Measurements from ENCODE around the gene SYPL2. TPM values are rescaled to one million over a fixed set of nuclear protein-coding genes. Genes with fewer than 3 reads are reported as not detected.
A peak's percentile ranks its signal among the peaks of the same experiment; 100 is the strongest.
"Not testable (repeated sequence)": the region's sequence is repeated elsewhere in the genome, so short reads cannot be mapped to it uniquely, and the experiment has no call there.

The SYPL2 gene
- polyA plus RNA-seq, 1 donor: 0.60 TPM

- WGBS (ENCODE audit: insufficient coverage, low lambda C conversion rate): 20% methylated on average over 1 of the region's 1 CpG
- H3K27me3 ChIP-seq (ENCODE audit: control insufficient read depth, insufficient read depth, low read length): peaks cover 22% of the 10 kb centered on the region
- DNase-seq: no peak
- H3K9me3 ChIP-seq (ENCODE audit: control insufficient read depth, low read depth, low read length): no peaks in the 10 kb centered on the region
- H3K36me3 ChIP-seq (ENCODE audit: control insufficient read depth, insufficient read depth, low read length): no peaks in the 10 kb centered on the region
- H3K27ac ChIP-seq (ENCODE audit: low read length): no peak overlapping the region
- no peaks in the 10 kb centered on the region for H3K4me1 ChIP-seq (ENCODE audit: control insufficient read depth, insufficient read depth, low read length)
- H3K4me3 ChIP-seq (ENCODE audit: low read length): no peak overlapping the region
These were observed 25.3 kb upstream of the SYPL2 start for GRCh38 chr1:109441069-109441468.

GRCh38 chr1:109443476-109443875 is 22.9 kb upstream of the SYPL2 start:
- no peaks in the 10 kb centered on the region for H3K36me3 ChIP-seq (ENCODE audit: control insufficient read depth, insufficient read depth, low read length)
- H3K27me3 ChIP-seq (ENCODE audit: control insufficient read depth, insufficient read depth, low read length): peaks cover 26% of the 10 kb centered on the region
- H3K4me3 ChIP-seq (ENCODE audit: low read length): no peak overlapping the region
- H3K27ac ChIP-seq (ENCODE audit: low read length): no peak overlapping the region
- no peaks in the 10 kb centered on the region for H3K9me3 ChIP-seq (ENCODE audit: control insufficient read depth, low read depth, low read length)
- no CpG with 5 or more reads among the region's 2 CpGs for WGBS (ENCODE audit: insufficient coverage, low lambda C conversion rate)
- DNase-seq: no peak
- H3K4me1 ChIP-seq (ENCODE audit: control insufficient read depth, insufficient read depth, low read length): no peaks in the 10 kb centered on the region

- Histone ChIP-seq H3K9me3 (ENCODE audit: control insufficient read depth, low read depth, low read length) (no peaks in the 10 kb centered on the region), H3K36me3 (ENCODE audit: control insufficient read depth, insufficient read depth, low read length) (no peaks in the 10 kb centered on the region), H3K4me1 (ENCODE audit: control insufficient read depth, insufficient read depth, low read length) (no peaks in the 10 kb centered on the region), H3K4me3 (ENCODE audit: low read length) (no peak overlapping the region), H3K27me3 (ENCODE audit: control insufficient read depth, insufficient read depth, low read length) (peaks cover 26% of the 10 kb centered on the region), H3K27ac (ENCODE audit: low read length) (no peak overlapping the region)
- no CpG with 5 or more reads among the region's 1 CpG for WGBS (ENCODE audit: insufficient coverage, low lambda C conversion rate)
- DNase-seq: no peak
These were observed 22.0 kb upstream of the SYPL2 start for GRCh38 chr1:109444346-109444745.

GRCh38 chr1:109445949-109446695 is 20.2 kb upstream of the SYPL2 start:
- peaks cover 30% of the 10 kb centered on the region for H3K27me3 ChIP-seq (ENCODE audit: control insufficient read depth, insufficient read depth, low read length)
- H3K9me3 ChIP-seq (ENCODE audit: control insufficient read depth, low read depth, low read length); H3K4me3 ChIP-seq (ENCODE audit: low read length); H3K27ac ChIP-seq (ENCODE audit: low read length); H3K36me3 ChIP-seq (ENCODE audit: control insufficient read depth, insufficient read depth, low read length); DNase-seq; H3K4me1 ChIP-seq (ENCODE audit: control insufficient read depth, insufficient read depth, low read length): not testable (repeated sequence)
- WGBS (ENCODE audit: insufficient coverage, low lambda C conversion rate): 55% methylated on average over 3 of the region's 11 CpGs

- no peaks in the 10 kb centered on the region for H3K4me1 ChIP-seq (ENCODE audit: control insufficient read depth, insufficient read depth, low read length)
- H3K9me3 ChIP-seq (ENCODE audit: control insufficient read depth, low read depth, low read length): no peaks in the 10 kb centered on the region
- H3K27ac ChIP-seq (ENCODE audit: low read length): no peak overlapping the region
- no peaks in the 10 kb centered on the region for H3K36me3 ChIP-seq (ENCODE audit: control insufficient read depth, insufficient read depth, low read length)
- no peak overlapping the region for H3K4me3 ChIP-seq (ENCODE audit: low read length)
- peaks cover 32% of the 10 kb centered on the region for H3K27me3 ChIP-seq (ENCODE audit: control insufficient read depth, insufficient read depth, low read length)
- 82% methylated on average over 4 of the region's 4 CpGs for WGBS (ENCODE audit: insufficient coverage, low lambda C conversion rate)
- DNase-seq: no peak
These were observed 18.8 kb upstream of the SYPL2 start for GRCh38 chr1:109447524-109447923.

DNA sequence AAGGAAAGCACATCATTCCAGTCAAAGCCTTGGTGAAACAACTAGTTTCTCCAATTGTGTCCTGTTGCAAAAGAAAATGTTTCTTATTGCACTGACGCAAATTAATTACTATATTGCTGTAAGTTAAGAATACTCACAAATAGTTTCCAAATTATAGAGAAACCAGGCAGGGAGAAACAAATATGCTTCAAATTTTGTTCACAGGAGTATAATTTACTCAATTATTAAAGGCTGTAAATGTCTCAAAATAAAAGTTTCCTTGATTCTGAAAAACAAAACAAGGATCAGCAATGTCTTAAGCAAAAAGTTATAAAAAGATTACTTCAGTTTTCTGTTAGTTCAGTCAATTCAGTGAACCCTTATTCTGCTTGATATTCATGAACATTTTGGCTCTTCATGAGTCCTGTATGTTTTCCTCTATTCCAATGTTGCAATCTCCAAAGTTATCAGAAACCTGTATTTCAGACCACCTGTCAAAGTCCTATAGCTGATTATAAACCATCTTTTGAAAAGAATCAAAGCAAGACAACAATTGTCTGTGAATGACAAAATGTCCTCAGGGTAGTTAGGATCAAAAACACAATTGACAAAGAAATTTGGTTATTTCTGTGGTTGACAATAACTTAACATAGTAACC is 11.7 kb upstream of the SYPL2 start:
- H3K4me3 ChIP-seq (ENCODE audit: low read length): no peak overlapping the region
- WGBS (ENCODE audit: insufficient coverage, low lambda C conversion rate): no CpG with 5 or more reads among the region's 1 CpG
- H3K36me3 ChIP-seq (ENCODE audit: control insufficient read depth, insufficient read depth, low read length): no peaks in the 10 kb centered on the region

GRCh38 chr1:109457819-109458218 is 8.5 kb upstream of the SYPL2 start:
- 100% methylated on average over 2 of the region's 4 CpGs for WGBS (ENCODE audit: insufficient coverage, low lambda C conversion rate)
- DNase-seq: no peak
- H3K27me3 ChIP-seq (ENCODE audit: control insufficient read depth, insufficient read depth, low read length): peaks cover 18% of the 10 kb centered on the region
- H3K36me3 ChIP-seq (ENCODE audit: control insufficient read depth, insufficient read depth, low read length): no peaks in the 10 kb centered on the region
- no peak overlapping the region for H3K4me3 ChIP-seq (ENCODE audit: low read length)
- H3K27ac ChIP-seq (ENCODE audit: low read length): no peak overlapping the region
- H3K9me3 ChIP-seq (ENCODE audit: control insufficient read depth, low read depth, low read length): no peaks in the 10 kb centered on the region
- no peaks in the 10 kb centered on the region for H3K4me1 ChIP-seq (ENCODE audit: control insufficient read depth, insufficient read depth, low read length)

More for the DNA sequence above, 11.7 kb upstream of the SYPL2 start:
- H3K27ac ChIP-seq (ENCODE audit: low read length): no peak overlapping the region
- H3K9me3 ChIP-seq (ENCODE audit: control insufficient read depth, low read depth, low read length): no peaks in the 10 kb centered on the region
- no peak for DNase-seq
- H3K4me1 ChIP-seq (ENCODE audit: control insufficient read depth, insufficient read depth, low read length): no peaks in the 10 kb centered on the region
- peaks cover 8% of the 10 kb centered on the region for H3K27me3 ChIP-seq (ENCODE audit: control insufficient read depth, insufficient read depth, low read length)

DNA sequence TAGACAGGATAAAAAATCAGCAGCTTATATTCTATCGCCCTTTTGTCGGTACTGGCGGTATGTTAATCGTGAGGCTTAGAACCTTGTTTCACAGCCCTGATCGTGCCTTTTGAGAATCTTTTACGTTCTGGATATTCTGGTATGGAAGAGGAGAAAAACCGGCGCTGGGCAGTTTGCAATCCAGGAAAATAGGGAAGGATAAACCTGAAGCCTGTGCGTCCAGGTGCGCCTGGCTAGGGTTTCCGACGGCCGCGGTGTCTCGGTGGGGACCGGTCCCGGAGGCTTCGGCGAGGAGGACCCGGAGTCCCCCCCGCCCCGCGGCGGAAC is 258 bp upstream of the SYPL2 start:
- no peak for DNase-seq
- H3K27ac ChIP-seq (ENCODE audit: low read length): no peak overlapping the region
- 0% methylated on average over 1 of the region's 24 CpGs for WGBS (ENCODE audit: insufficient coverage, low lambda C conversion rate)

GRCh38 chr1:109467301-109467777 is 993 bp downstream of the SYPL2 start:
- no peak overlapping the region for H3K4me3 ChIP-seq (ENCODE audit: low read length)
- H3K27me3 ChIP-seq (ENCODE audit: control insufficient read depth, insufficient read depth, low read length): peaks cover 82% of the 10 kb centered on the region
- H3K27ac ChIP-seq (ENCODE audit: low read length): no peak overlapping the region
- H3K4me1 ChIP-seq (ENCODE audit: control insufficient read depth, insufficient read depth, low read length): peaks cover 4% of the 10 kb centered on the region
- H3K36me3 ChIP-seq (ENCODE audit: control insufficient read depth, insufficient read depth, low read length): no peaks in the 10 kb centered on the region
- peaks cover 5% of the 10 kb centered on the region for H3K9me3 ChIP-seq (ENCODE audit: control insufficient read depth, low read depth, low read length)
- DNase-seq: no peak
- WGBS (ENCODE audit: insufficient coverage, low lambda C conversion rate): 38% methylated on average over 2 of the region's 23 CpGs

More for the DNA sequence above, 258 bp upstream of the SYPL2 start:
- H3K36me3 ChIP-seq (ENCODE audit: control insufficient read depth, insufficient read depth, low read length): no peaks in the 10 kb centered on the region
- H3K4me1 ChIP-seq (ENCODE audit: control insufficient read depth, insufficient read depth, low read length): peaks cover 4% of the 10 kb centered on the region
- peak overlapping the region; percentile 7 for H3K4me3 ChIP-seq (ENCODE audit: low read length)
- H3K9me3 ChIP-seq (ENCODE audit: control insufficient read depth, low read depth, low read length): peaks cover 5% of the 10 kb centered on the region
- H3K27me3 ChIP-seq (ENCODE audit: control insufficient read depth, insufficient read depth, low read length): peaks cover 80% of the 10 kb centered on the region

DNA sequence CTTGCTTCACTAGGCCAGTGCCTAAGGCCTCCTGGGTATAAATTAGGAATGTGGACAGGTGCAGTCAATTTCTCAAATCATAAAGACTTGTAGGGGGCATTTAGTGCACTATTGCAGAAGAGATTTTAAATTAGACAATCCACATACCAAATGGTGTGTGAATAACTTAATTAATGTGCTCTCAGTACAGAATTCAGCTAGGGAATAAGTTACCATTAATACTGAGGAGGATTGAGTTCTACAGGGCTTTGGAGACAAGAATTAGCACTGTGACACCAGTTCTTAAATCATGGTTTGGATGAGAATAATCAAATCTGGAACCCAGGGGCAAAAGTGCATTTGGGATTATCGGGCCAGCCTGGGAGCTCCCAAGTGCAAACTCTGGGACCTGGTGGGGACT is 1.7 kb downstream of the SYPL2 start:
- no peak overlapping the region for H3K27ac ChIP-seq (ENCODE audit: low read length)
- peaks cover 5% of the 10 kb centered on the region for H3K9me3 ChIP-seq (ENCODE audit: control insufficient read depth, low read depth, low read length)
- H3K36me3 ChIP-seq (ENCODE audit: control insufficient read depth, insufficient read depth, low read length): no peaks in the 10 kb centered on the region
- no CpG with 5 or more reads among the region's 1 CpG for WGBS (ENCODE audit: insufficient coverage, low lambda C conversion rate)
- H3K4me3 ChIP-seq (ENCODE audit: low read length): no peak overlapping the region
- H3K4me1 ChIP-seq (ENCODE audit: control insufficient read depth, insufficient read depth, low read length): peaks cover 4% of the 10 kb centered on the region
- DNase-seq: no peak
- H3K27me3 ChIP-seq (ENCODE audit: control insufficient read depth, insufficient read depth, low read length): peaks cover 87% of the 10 kb centered on the region

Measured in large intestine (tissue), 3 donors.